IPS DF 4.7 (cell line): ENCODE measurements around the gene VKORC1.
"Not testable (repeated sequence)": the region's sequence is repeated elsewhere in the genome, so short reads cannot be mapped to it uniquely, and the experiment has no call there.

ENCODE experiments used
- DNase-seq: peaks from one replicate; pipeline ENCODE4 v3.0.0-alpha.2; 2013; ENCODE audit warnings: low spot score; ENCODE audit errors: extremely low read depth

Gene VKORC1

GRCh38 chr16:31107465-31107867 is 12.9 kb upstream of the VKORC1 start:
- DNase-seq: no peak

GRCh38 chr16:31106509-31107464 is 12.2 kb upstream of the VKORC1 start:
- DNase-seq: no peak

GRCh38 chr16:31105677-31106213 is 11.1 kb upstream of the VKORC1 start:
- DNase-seq: no peak

DNA sequence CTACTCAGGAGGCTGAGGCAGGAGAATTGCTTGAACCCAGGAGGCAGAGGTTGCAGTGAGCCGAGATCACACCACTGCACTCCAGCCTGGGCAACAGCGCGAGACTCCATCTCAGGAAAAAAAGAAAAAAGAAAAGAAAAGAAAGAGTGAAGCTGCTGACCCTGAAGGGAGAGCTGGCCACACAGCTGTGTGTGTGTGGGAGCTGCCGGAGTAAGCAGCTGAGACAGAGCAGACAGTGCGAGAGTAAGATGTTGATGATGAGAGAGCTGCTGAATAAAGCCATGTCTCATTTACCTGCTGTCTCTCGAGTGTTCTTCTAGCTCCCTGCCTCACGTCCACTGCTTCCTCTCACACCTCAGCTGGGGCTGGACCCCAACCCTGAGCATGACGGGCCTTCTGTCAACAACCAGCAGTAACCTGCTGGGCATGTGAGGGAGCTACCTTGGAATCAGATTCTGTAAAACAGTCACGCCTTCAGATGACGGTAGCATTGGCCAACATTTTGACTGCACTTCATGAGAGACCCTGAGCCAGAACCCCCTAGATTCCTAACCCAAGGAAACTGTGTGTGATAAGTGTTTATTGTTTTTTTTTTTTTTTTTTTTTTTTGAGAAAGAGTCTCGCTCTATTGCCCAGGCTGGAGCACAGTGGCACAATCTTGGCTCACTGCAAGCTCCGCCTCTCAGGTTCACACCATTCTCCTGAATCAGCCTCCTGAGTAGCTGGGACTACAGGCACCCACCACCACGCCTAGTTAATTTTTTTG is 6.5 kb upstream of the VKORC1 start:
- DNase-seq: not testable (repeated sequence)

GRCh38 chr16:31099860-31100638 is 5.5 kb upstream of the VKORC1 start:
- no peak for DNase-seq

- DNase-seq: no peak
Measured at GRCh38 chr16:31094088-31094423, 541 bp downstream of the VKORC1 start.

GRCh38 chr16:31093132-31093703 is 1.4 kb downstream of the VKORC1 start:
- DNase-seq: no peak

DNA sequence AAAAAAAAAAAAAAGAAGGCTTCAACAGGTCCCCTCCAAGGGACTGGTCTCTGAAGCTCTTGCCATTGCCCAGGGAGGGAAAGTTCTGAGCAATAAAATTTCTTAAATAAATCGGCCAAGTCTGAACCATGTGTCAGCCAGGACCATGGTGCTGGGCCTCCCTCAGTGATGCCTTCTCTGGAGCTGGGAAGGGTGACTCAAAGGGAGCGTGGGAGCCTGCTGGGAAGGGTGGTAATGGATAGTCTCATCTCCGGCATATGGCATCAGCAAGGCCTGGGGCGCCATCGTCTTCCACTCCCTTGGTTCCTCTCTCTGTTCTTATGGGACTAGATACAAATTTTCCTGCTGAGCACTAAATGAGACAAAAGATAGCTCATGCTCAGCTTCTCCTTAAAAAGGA is 2.3 kb downstream of the VKORC1 start:
- DNase-seq: no peak

GRCh38 chr16:31090540-31090939 is 4.1 kb downstream of the VKORC1 start:
- DNase-seq: no peak

DNA sequence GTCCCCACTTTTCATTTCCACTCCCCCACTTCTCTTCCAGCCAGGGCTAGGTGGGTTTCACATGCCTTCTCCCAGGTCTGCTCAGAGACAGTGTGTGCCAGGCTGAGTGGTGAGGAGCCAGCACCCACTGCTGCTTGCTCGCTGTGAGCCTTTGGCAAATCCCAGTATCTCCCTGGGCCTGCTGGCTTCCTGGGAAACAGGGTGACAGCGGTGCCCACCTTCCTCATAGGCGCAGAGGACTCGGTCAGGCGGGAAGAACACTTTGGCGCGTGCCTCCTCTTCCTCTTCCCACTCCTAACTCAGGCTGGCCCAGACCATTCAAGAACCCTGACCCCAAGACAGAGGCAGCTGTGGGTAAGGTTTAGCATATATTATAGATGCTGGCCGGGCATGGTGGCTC is 5.4 kb downstream of the VKORC1 start:
- no peak for DNase-seq

GRCh38 chr16:31088459-31089183 is 6.0 kb downstream of the VKORC1 start, which contains the start of gene PRSS53:
PRSS53 (minus strand) TSS chr16:31088943; CDS start chr16:31088809, 134 bp downstream.
- no peak for DNase-seq

DNA sequence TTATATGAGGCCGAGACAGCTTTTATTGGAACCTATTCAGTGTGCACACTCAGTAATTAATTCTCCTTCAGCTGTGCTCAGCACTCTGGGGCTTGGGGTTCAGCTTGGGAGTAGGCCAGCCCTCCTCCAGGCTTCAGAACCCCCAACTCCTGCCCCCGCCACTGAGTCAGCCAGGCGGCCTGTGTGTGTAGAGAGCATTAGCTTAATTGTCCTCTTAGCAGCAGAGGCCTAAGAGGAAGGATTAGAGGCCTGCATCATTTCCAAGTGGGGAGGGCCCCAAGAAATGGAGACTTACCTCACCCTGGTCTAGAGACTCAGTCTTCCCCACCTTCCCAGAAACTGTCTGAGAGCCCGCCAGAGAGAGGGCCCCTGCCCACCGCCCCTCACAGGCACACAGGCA is 6.6 kb downstream of the VKORC1 start:
- no peak for DNase-seq

DNA sequence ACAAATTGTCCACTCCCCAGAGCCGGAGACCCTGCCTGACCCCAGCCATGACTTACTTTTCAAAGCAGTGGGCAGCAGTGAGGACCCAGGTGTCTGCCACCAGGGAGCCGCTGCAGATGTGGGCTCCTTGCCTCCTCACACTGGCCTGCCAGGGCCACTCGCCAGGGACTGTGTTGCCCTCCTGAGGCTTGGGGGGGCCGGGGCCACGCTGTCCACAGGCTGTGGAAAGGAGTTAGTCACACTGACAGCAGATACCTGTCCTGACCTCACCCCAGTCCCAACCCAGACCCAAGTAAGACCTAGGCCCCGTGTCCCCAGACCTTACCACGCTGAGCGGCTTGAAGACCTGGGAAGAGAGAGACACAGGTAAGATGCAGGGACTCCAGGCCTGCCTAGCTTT is 7.1 kb downstream of the VKORC1 start:
- no peak for DNase-seq

GRCh38 chr16:31086629-31086906 is 8.0 kb downstream of the VKORC1 start:
- DNase-seq: no peak

DNA sequence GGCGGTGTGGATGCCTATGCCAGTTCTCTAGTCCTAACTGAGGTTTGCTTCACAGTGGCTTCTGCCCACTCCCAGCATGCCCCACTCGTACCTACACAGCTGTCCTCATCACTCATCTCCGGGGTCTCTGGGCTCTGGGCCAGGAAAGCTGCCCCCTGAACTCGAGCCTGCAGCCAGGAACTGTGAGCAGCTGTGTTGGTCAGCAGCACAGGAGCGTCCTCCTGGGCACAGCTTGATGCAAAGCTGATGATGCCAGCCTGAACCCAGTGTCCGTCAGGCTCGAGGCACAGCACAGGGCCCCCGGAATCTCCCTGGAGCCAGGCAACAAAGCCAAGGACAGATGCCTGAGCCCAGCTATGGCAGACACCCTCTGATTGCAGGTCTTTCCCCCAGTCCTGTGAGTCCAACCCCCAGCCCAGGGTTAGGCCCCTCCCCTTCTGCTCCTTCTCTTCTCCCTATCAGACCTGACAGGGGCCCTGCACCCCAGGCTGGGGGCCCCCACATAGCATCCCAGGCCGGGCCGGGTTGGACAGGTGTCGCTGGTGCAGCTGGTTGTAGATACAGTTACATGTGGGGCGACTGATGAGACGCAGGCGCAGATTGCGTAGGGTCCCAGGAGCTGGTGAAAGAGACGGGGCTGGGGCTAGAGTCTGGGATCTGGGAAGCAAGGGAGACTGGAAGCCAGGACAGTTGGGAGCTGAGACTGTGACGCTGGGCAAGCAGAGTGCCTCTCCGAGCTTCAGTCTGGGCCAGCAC is 8.5 kb downstream of the VKORC1 start:
- no peak for DNase-seq

GRCh38 chr16:31085411-31085810 is 9.2 kb downstream of the VKORC1 start:
- no peak for DNase-seq

GRCh38 chr16:31084584-31085302 is 9.9 kb downstream of the VKORC1 start:
- no peak for DNase-seq

DNA sequence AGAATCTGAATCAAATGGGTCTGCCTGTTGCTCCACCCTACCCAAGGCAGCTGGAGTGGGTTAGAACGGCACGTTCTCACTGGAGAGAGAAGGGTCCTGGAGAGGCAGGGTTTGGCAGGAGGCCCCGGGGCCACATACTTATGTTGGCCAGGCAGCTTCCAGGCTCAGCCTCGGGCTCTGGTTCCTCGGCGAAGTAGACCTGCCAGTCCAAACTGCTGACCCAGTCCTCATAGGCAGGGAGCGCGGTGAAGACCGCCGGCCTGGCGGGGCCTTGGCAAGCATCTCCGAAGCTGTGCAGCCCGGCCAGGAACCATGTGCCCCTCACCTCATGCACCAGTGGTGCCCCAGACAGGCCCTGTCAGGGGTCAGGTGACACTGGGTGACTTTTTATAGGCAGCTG is 10.6 kb downstream of the VKORC1 start:
- DNase-seq: no peak

GRCh38 chr16:31083556-31083955 is 11.0 kb downstream of the VKORC1 start:
- no peak for DNase-seq
